Measurements from ENCODE around the gene KRT33B.
"Not testable (repeated sequence)": the region's sequence is repeated elsewhere in the genome, so short reads cannot be mapped to it uniquely, and the experiment has no call there.

Gene KRT33B

GRCh38 chr17:41394254-41394996 is 24.8 kb upstream of the KRT33B start:
- no peak for DNase-seq (ENCODE audit: insufficient read length, low spot score)
- FAIRE-seq, result no peak
- TF ChIP-seq POLR2AphosphoS5 (IDR thresholded peaks at IDR 0.05; ENCODE audit: low read depth, low read length) (no peak), POLR2A (IDR thresholded peaks at IDR 0.05; ENCODE audit: low read depth, low read length) (no peak), SPI1 (IDR thresholded peaks at IDR 0.05; ENCODE audit: low read depth, low read length) (no peak), PAX5 (IDR thresholded peaks at IDR 0.05; ENCODE audit: insufficient read depth, low read length, severe bottlenecking) (no peak), TAF1 (IDR thresholded peaks at IDR 0.05; ENCODE audit: low read depth, low read length) (no peak), POU2F2 (IDR thresholded peaks at IDR 0.05; ENCODE audit: low read depth, low read length) (no peak)

DNA sequence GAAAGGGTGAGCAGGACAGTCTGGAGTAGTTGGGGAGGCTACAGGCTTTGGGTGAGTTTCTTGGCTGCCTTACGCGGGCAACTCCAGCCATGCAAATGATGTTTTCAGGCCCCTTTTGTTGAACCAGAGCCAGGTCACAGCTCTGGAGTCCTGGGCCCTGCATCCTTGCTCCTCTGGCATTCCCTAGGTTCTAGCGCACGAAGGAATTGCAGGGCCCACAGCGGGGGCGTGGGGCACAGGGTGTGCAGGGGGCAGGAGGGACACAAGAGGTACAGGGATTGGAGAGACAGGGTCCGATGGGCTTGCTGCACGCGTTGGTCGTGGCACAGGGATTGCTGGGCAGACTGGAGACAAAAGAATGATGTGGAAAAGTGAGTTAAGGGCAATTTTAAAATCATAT is 24.2 kb upstream of the KRT33B start:
- FAIRE-seq (no peak), DNase-seq (ENCODE audit: insufficient read length, low spot score) (no peak)
- TF ChIP-seq POLR2A (IDR thresholded peaks at IDR 0.05; ENCODE audit: low read depth, low read length) (no peak), POU2F2 (IDR thresholded peaks at IDR 0.05; ENCODE audit: low read depth, low read length) (no peak), SPI1 (IDR thresholded peaks at IDR 0.05; ENCODE audit: low read depth, low read length) (no peak), POLR2AphosphoS5 (IDR thresholded peaks at IDR 0.05; ENCODE audit: low read depth, low read length) (no peak), TAF1 (IDR thresholded peaks at IDR 0.05; ENCODE audit: low read depth, low read length) (no peak), PAX5 (IDR thresholded peaks at IDR 0.05; ENCODE audit: insufficient read depth, low read length, severe bottlenecking) (no peak)

DNA sequence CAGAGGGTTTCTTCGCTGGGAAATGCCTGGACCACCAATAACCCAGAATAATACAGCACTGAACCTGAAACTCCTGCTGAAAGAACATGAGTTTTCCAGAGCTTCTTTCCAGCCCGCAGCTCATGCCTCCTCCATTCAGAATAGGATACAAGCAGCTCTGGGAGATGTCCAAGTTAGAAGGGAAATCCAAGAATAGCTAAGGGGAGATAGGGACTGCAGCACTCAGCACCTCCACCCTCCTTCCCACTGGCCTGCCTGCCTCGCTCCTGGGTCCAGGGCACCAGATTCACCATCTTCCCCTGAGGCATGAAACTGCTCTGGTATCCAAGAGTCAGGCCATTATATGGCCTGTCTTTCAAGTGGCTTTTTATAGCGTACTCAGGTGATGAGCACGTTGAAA is 23.7 kb upstream of the KRT33B start:
- DNase-seq (ENCODE audit: insufficient read length, low spot score) (no peak), FAIRE-seq (no peak)
- no peak for TF ChIP-seq SPI1 (IDR thresholded peaks at IDR 0.05; ENCODE audit: low read depth, low read length)
- TF ChIP-seq POLR2A (IDR thresholded peaks at IDR 0.05; ENCODE audit: low read depth, low read length), result no peak
- no peak for TF ChIP-seq PAX5 (IDR thresholded peaks at IDR 0.05; ENCODE audit: insufficient read depth, low read length, severe bottlenecking)

DNA sequence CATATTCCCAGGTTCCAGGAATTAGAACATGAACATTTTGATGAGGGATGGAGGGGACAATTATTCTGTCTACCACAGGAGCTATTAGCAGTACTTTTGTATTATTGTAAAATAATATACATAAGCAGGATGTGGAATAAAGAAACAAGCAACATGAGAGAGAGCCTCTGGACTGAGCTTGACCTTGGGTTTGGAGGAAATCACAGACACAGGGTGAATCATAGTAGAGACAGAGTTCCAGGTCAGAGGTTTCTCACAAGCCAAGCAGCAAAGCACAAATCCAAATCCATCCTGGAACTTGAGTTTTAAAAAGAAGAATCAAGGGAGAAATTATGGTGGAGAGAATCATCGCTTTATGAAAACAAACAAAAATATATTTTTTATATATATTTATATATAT is 22.7 kb upstream of the KRT33B start:
- FAIRE-seq, result no peak
- DNase-seq (ENCODE audit: insufficient read length, low spot score), result no peak
- TF ChIP-seq POU2F2 (IDR thresholded peaks at IDR 0.05; ENCODE audit: low read depth, low read length), result no peak
- no peak for TF ChIP-seq TAF1 (IDR thresholded peaks at IDR 0.05; ENCODE audit: low read depth, low read length)
- no peak for TF ChIP-seq SPI1 (IDR thresholded peaks at IDR 0.05; ENCODE audit: low read depth, low read length)
- TF ChIP-seq PAX5 (IDR thresholded peaks at IDR 0.05; ENCODE audit: insufficient read depth, low read length, severe bottlenecking), result no peak
- no peak for TF ChIP-seq POLR2AphosphoS5 (IDR thresholded peaks at IDR 0.05; ENCODE audit: low read depth, low read length)
- no peak for TF ChIP-seq POLR2A (IDR thresholded peaks at IDR 0.05; ENCODE audit: low read depth, low read length)

GRCh38 chr17:41391535-41391934 is 21.9 kb upstream of the KRT33B start:
- TF ChIP-seq PAX5 (IDR thresholded peaks at IDR 0.05; ENCODE audit: insufficient read depth, low read length, severe bottlenecking) (no peak), SPI1 (IDR thresholded peaks at IDR 0.05; ENCODE audit: low read depth, low read length) (no peak), POU2F2 (IDR thresholded peaks at IDR 0.05; ENCODE audit: low read depth, low read length) (no peak), POLR2AphosphoS5 (IDR thresholded peaks at IDR 0.05; ENCODE audit: low read depth, low read length) (no peak), TAF1 (IDR thresholded peaks at IDR 0.05; ENCODE audit: low read depth, low read length) (no peak)
- FAIRE-seq, result no peak

GRCh38 chr17:41390411-41390938 is 20.9 kb upstream of the KRT33B start:
- DNase-seq (ENCODE audit: insufficient read length, low spot score) (no peak), FAIRE-seq (no peak)
- no peak for TF ChIP-seq TAF1 (IDR thresholded peaks at IDR 0.05; ENCODE audit: low read depth, low read length)
- TF ChIP-seq POU2F2 (IDR thresholded peaks at IDR 0.05; ENCODE audit: low read depth, low read length), result no peak
- no peak for TF ChIP-seq POLR2A (IDR thresholded peaks at IDR 0.05; ENCODE audit: low read depth, low read length)
- no peak for TF ChIP-seq POLR2AphosphoS5 (IDR thresholded peaks at IDR 0.05; ENCODE audit: low read depth, low read length)
- no peak for TF ChIP-seq PAX5 (IDR thresholded peaks at IDR 0.05; ENCODE audit: insufficient read depth, low read length, severe bottlenecking)
- no peak for TF ChIP-seq SPI1 (IDR thresholded peaks at IDR 0.05; ENCODE audit: low read depth, low read length)

More at GRCh38 chr17:41391535-41391934, 21.9 kb upstream of the KRT33B start:
- DNase-seq (ENCODE audit: insufficient read length, low spot score), result no peak

DNA sequence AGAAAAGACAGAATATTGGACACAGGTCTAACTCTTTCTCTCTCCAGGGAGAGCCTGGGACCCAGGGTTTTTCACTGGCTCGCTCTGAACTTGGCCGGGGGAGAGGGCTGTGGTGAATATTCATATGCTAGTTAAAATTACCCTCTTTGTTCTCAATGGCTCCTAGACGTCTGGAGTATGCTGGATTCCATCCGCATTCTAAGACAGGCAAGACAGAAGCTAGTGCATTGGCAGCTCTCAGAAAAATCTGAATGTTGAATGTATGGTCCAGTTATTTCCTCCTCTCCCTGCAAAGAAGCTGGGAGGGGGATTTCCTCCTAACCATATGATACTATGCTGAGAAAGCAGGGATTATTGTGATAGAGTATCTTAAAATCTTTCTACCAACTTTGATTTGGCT is 18.1 kb upstream of the KRT33B start:
- FAIRE-seq (no peak), DNase-seq (ENCODE audit: insufficient read length, low spot score) (no peak)
- TF ChIP-seq SPI1 (IDR thresholded peaks at IDR 0.05; ENCODE audit: low read depth, low read length) (no peak), PAX5 (IDR thresholded peaks at IDR 0.05; ENCODE audit: insufficient read depth, low read length, severe bottlenecking) (no peak), POLR2A (IDR thresholded peaks at IDR 0.05; ENCODE audit: low read depth, low read length) (no peak)

DNA sequence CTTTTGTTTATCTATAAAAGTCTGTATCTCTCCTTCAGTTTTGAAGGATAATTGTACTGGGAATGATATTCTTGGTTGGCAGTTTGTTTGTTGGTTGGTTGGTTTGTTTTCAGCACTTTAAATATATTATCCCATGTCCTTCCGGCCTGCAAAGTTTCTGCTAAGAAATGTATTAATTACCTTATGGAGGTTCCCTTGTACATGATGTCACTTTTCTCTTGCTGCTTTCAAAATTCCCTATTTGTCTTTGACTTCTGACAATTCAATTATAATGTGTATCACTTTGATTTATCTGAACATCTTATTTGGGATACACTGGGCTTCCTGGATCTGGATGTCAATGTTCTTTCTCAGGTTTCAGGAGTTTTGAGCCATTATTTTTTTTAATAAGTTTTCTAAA is 16.6 kb upstream of the KRT33B start:
- FAIRE-seq (no peak), DNase-seq (ENCODE audit: insufficient read length, low spot score) (no peak)
- TF ChIP-seq POU2F2 (IDR thresholded peaks at IDR 0.05; ENCODE audit: low read depth, low read length) (no peak), POLR2A (IDR thresholded peaks at IDR 0.05; ENCODE audit: low read depth, low read length) (no peak), TAF1 (IDR thresholded peaks at IDR 0.05; ENCODE audit: low read depth, low read length) (no peak), POLR2AphosphoS5 (IDR thresholded peaks at IDR 0.05; ENCODE audit: low read depth, low read length) (no peak), SPI1 (IDR thresholded peaks at IDR 0.05; ENCODE audit: low read depth, low read length) (no peak), PAX5 (IDR thresholded peaks at IDR 0.05; ENCODE audit: insufficient read depth, low read length, severe bottlenecking) (no peak)

DNA sequence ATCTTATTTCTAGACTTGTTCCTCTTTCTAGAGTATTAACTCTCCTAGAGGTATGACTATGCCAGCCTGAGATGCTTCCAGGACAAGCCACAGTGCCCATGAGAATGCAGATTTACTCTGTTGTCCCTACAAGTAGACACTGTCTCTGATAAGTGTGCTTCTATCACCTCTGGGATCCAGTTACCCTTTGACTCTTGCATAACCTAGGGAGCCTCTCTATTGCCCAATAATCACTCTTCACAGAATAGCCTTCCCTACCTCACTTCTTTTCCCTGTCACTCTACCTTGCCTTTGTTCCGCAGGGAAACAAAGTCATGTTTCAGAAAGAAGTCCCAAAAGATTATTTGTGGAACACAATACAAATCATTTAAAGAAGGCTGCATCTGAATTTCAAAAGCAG is 14.1 kb upstream of the KRT33B start:
- TF ChIP-seq POLR2A (IDR thresholded peaks at IDR 0.05; ENCODE audit: low read depth, low read length) (no peak), POLR2AphosphoS5 (IDR thresholded peaks at IDR 0.05; ENCODE audit: low read depth, low read length) (no peak), TAF1 (IDR thresholded peaks at IDR 0.05; ENCODE audit: low read depth, low read length) (no peak), SPI1 (IDR thresholded peaks at IDR 0.05; ENCODE audit: low read depth, low read length) (no peak)
- DNase-seq (ENCODE audit: insufficient read length, low spot score) (no peak), FAIRE-seq (no peak)

GRCh38 chr17:41382394-41382793 is 12.8 kb upstream of the KRT33B start:
- TF ChIP-seq SPI1 (IDR thresholded peaks at IDR 0.05; ENCODE audit: low read depth, low read length), result no peak
- no peak for TF ChIP-seq POU2F2 (IDR thresholded peaks at IDR 0.05; ENCODE audit: low read depth, low read length)
- TF ChIP-seq TAF1 (IDR thresholded peaks at IDR 0.05; ENCODE audit: low read depth, low read length), result no peak
- TF ChIP-seq POLR2A (IDR thresholded peaks at IDR 0.05; ENCODE audit: low read depth, low read length), result no peak
- no peak for TF ChIP-seq PAX5 (IDR thresholded peaks at IDR 0.05; ENCODE audit: insufficient read depth, low read length, severe bottlenecking)
- no peak for TF ChIP-seq POLR2AphosphoS5 (IDR thresholded peaks at IDR 0.05; ENCODE audit: low read depth, low read length)
- DNase-seq (ENCODE audit: insufficient read length, low spot score), result no peak
- no peak for FAIRE-seq

- FAIRE-seq, result not testable (repeated sequence)
Observed at GRCh38 chr17:41381943-41382342, 12.3 kb upstream of the KRT33B start, which contains the start of gene KRT34. Gene KRT34, minus strand, starts transcription at chr17:41382306. Its CDS starts 60 bp downstream, at chr17:41382246.

GRCh38 chr17:41380091-41380490 is 10.5 kb upstream of the KRT33B start:
- not testable (repeated sequence) for DNase-seq (ENCODE audit: insufficient read length, low spot score)

More at GRCh38 chr17:41381943-41382342, 12.3 kb upstream of the KRT33B start, which contains the start of gene KRT34:
- DNase-seq (ENCODE audit: insufficient read length, low spot score), result not testable (repeated sequence)

More at GRCh38 chr17:41380091-41380490, 10.5 kb upstream of the KRT33B start:
- not testable (repeated sequence) for FAIRE-seq
